ENCODE data around the gene ACIN1. TPM values are rescaled to one million over a fixed set of nuclear protein-coding genes. Genes with fewer than 3 reads are reported as not detected.
A peak's percentile ranks its signal among the peaks of the same experiment; 100 is the strongest.
"Not testable (repeated sequence)": the region's sequence is repeated elsewhere in the genome, so short reads cannot be mapped to it uniquely, and the experiment has no call there.

The ACIN1 gene
- total RNA-seq, 1 donor from 2014 or later = 62.1 TPM

- not testable (repeated sequence) for H3K9ac ChIP-seq (ENCODE audit: low read depth in 1 of 3, low read length in 3 of 3); H3K27ac ChIP-seq (ENCODE audit: low read depth, low read length); H3K4me3 ChIP-seq (ENCODE audit: low read length in 3 of 3); H3K36me3 ChIP-seq (ENCODE audit: control insufficient read depth in 3 of 3, insufficient read depth in 3 of 3, low read length in 3 of 3); H3K9me3 ChIP-seq (ENCODE audit: control insufficient read depth in 3 of 3, low read length in 3 of 3); H3K4me1 ChIP-seq (ENCODE audit: control insufficient read depth in 3 of 3, insufficient read depth in 3 of 3, low read length in 3 of 3)
- peaks cover 0 to 17% (median 9%) of the 10 kb centered on the region in 3 donors for H3K27me3 ChIP-seq (ENCODE audit: control insufficient read depth in 3 of 3, insufficient read depth in 3 of 3, low read length in 3 of 3)
Observed at GRCh38 chr14:23108169-23108568, 13.2 kb upstream of the ACIN1 start.

DNA sequence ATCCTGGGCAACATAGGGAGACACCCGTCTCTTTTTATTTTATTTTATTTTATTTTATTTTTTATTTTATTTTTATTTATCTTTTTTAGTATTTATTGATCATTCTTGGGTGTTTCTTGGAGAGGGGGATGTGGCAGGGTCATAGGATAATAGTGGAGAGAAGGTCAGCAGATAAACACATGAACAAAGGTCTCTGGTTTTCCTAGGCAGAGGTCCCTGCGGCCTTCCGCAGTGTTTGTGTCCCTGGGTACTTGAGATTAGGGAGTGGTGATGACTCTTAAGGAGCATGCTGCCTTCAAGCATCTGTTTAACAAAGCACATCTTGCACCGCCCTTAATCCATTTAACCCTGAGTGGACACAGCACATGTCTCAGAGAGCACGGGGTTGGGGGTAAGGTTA is 12.7 kb upstream of the ACIN1 start:
- not testable (repeated sequence) for H3K4me1 ChIP-seq (ENCODE audit: control insufficient read depth in 3 of 3, insufficient read depth in 3 of 3, low read length in 3 of 3); H3K36me3 ChIP-seq (ENCODE audit: control insufficient read depth in 3 of 3, insufficient read depth in 3 of 3, low read length in 3 of 3); H3K4me3 ChIP-seq (ENCODE audit: low read length in 3 of 3); H3K27ac ChIP-seq (ENCODE audit: low read depth, low read length); H3K9ac ChIP-seq (ENCODE audit: low read depth in 1 of 3, low read length in 3 of 3); H3K9me3 ChIP-seq (ENCODE audit: control insufficient read depth in 3 of 3, low read length in 3 of 3)
- H3K27me3 ChIP-seq (ENCODE audit: control insufficient read depth in 3 of 3, insufficient read depth in 3 of 3, low read length in 3 of 3) = peaks cover 0 to 14% (median 4%) of the 10 kb centered on the region in 3 donors

DNA sequence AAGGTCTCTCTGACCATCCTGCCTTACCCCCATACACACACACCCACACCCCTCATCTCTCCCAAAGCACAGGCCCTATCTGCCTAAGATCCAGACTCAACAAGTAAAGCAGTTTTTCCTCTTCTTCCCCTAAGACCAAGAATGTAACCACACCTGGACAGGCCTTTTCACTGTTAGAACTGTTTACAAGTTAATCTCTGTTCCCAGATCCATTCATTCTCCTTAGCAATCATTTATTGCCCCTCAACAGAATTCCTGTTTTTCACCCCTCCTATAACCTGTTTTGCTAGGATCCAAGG is 11.8 kb upstream of the ACIN1 start:
- H3K36me3 ChIP-seq (ENCODE audit: control insufficient read depth in 3 of 3, insufficient read depth in 3 of 3, low read length in 3 of 3) = no peaks in the 10 kb centered on the region
- no peak overlapping the region for H3K9ac ChIP-seq (ENCODE audit: low read depth in 1 of 3, low read length in 3 of 3)
- no peak overlapping the region for H3K27ac ChIP-seq (ENCODE audit: low read depth, low read length)
- H3K27me3 ChIP-seq (ENCODE audit: control insufficient read depth in 3 of 3, insufficient read depth in 3 of 3, low read length in 3 of 3) = peaks cover 0 to 6% (median 3%) of the 10 kb centered on the region in 3 donors
- H3K9me3 ChIP-seq (ENCODE audit: control insufficient read depth in 3 of 3, low read length in 3 of 3) = no peaks in the 10 kb centered on the region
- H3K4me3 ChIP-seq (ENCODE audit: low read length in 3 of 3) = no peak overlapping the region
- H3K4me1 ChIP-seq (ENCODE audit: control insufficient read depth in 3 of 3, insufficient read depth in 3 of 3, low read length in 3 of 3) = no peaks in the 10 kb centered on the region

GRCh38 chr14:23105348-23105824 is 10.4 kb upstream of the ACIN1 start:
- Histone ChIP-seq H3K27ac (ENCODE audit: low read depth, low read length) (no peak overlapping the region), H3K36me3 (ENCODE audit: control insufficient read depth in 3 of 3, insufficient read depth in 3 of 3, low read length in 3 of 3) (no peaks in the 10 kb centered on the region), H3K4me1 (ENCODE audit: control insufficient read depth in 3 of 3, insufficient read depth in 3 of 3, low read length in 3 of 3) (no peaks in the 10 kb centered on the region), H3K4me3 (ENCODE audit: low read length in 3 of 3) (no peak overlapping the region), H3K27me3 (ENCODE audit: control insufficient read depth in 3 of 3, insufficient read depth in 3 of 3, low read length in 3 of 3) (no peaks in the 10 kb centered on the region), H3K9ac (ENCODE audit: low read depth in 1 of 3, low read length in 3 of 3) (no peak overlapping the region), H3K9me3 (ENCODE audit: control insufficient read depth in 3 of 3, low read length in 3 of 3) (no peaks in the 10 kb centered on the region)

DNA sequence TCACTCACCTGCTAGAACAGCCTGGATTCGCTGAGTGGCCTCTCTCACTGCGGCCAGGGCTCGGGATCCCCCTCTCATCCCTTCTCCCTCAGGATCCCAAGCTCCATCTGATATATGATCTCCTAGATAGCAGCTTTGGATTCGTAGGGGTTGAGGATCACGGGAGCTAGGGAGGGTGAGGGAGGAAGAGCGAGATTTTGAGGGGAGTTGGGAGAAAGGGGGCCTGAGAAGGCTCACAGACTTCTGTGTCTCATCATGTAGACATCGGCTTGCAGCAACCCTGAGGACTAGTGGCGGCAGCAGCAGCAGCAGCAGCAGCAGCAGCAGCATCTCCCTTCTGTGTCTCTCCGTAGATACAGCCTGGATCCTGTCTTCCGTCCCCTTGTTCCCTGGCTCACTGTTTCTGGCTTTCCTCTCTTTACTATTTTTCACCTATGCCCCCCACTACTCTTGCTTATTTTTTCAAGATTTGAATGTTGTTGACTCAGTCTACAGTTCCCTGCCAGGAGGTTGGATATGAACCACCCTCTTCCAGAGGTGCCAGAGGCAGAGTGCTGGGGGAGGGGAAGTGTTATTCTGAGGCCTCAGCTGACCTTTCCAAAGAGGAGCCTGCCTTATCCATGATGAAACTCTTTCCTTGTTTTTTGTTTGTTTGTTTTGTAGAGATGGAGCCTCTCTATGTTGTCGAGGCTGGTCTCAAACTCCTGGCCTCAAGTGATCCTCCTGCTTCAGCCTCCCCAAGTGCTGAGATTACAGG is 9.8 kb upstream of the ACIN1 start, which contains the start of gene CIROP:
Gene CIROP (minus strand): TSS at position 399 of the 757 bp plus-strand sequence. CDS start 69 bp downstream, at position 330.
- H3K9ac ChIP-seq (ENCODE audit: low read depth in 1 of 3, low read length in 3 of 3) = peak within 1 kb of the TSS in 1 of 3 donors; percentile 30

GRCh38 chr14:23104070-23104590 is 9.2 kb upstream of the ACIN1 start:
- Histone ChIP-seq H3K27me3 (ENCODE audit: control insufficient read depth in 3 of 3, insufficient read depth in 3 of 3, low read length in 3 of 3) (no peaks in the 10 kb centered on the region), H3K9ac (ENCODE audit: low read depth in 1 of 3, low read length in 3 of 3) (peak overlapping the region in 1 of 3 donors; percentile 30), H3K36me3 (ENCODE audit: control insufficient read depth in 3 of 3, insufficient read depth in 3 of 3, low read length in 3 of 3) (peaks cover 0 to 2% (median 0%) of the 10 kb centered on the region in 3 donors), H3K4me3 (ENCODE audit: low read length in 3 of 3) (no peak overlapping the region), H3K9me3 (ENCODE audit: control insufficient read depth in 3 of 3, low read length in 3 of 3) (no peaks in the 10 kb centered on the region), H3K27ac (ENCODE audit: low read depth, low read length) (no peak overlapping the region), H3K4me1 (ENCODE audit: control insufficient read depth in 3 of 3, insufficient read depth in 3 of 3, low read length in 3 of 3) (no peaks in the 10 kb centered on the region)

More for the DNA sequence above, 9.8 kb upstream of the ACIN1 start, which contains the start of gene CIROP:
- no peaks in the 10 kb centered on the region for H3K4me1 ChIP-seq (ENCODE audit: control insufficient read depth in 3 of 3, insufficient read depth in 3 of 3, low read length in 3 of 3)
- H3K36me3 ChIP-seq (ENCODE audit: control insufficient read depth in 3 of 3, insufficient read depth in 3 of 3, low read length in 3 of 3) = no peaks in the 10 kb centered on the region
- no peaks in the 10 kb centered on the region for H3K9me3 ChIP-seq (ENCODE audit: control insufficient read depth in 3 of 3, low read length in 3 of 3)
- no peaks in the 10 kb centered on the region for H3K27me3 ChIP-seq (ENCODE audit: control insufficient read depth in 3 of 3, insufficient read depth in 3 of 3, low read length in 3 of 3)
- no peak within 1 kb of the TSS for H3K27ac ChIP-seq (ENCODE audit: low read depth, low read length)
- H3K4me3 ChIP-seq (ENCODE audit: low read length in 3 of 3) = no peak within 1 kb of the TSS

DNA sequence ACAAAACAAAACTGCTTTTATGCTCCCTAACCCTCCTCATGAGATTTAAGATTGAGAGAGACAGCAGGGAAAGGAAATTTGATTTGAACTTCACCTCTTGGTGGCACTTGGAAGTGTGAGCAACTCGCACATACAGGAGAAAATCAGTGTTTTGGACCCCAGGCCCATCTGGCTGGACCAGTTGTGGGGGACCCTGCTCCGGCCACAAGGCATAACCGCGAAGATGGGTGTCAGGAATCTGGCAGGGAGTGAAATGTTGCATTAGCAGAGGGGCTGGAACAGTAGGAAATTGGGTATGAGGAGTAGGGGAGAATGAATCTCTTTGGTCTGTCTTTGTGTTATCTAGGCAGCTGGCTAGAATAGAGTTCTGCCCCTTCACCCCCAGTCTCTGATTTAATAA is 8.6 kb upstream of the ACIN1 start:
- H3K9me3 ChIP-seq (ENCODE audit: control insufficient read depth in 3 of 3, low read length in 3 of 3) = no peaks in the 10 kb centered on the region
- no peak overlapping the region for H3K9ac ChIP-seq (ENCODE audit: low read depth in 1 of 3, low read length in 3 of 3)
- H3K36me3 ChIP-seq (ENCODE audit: control insufficient read depth in 3 of 3, insufficient read depth in 3 of 3, low read length in 3 of 3) = peaks cover 0 to 7% (median 3%) of the 10 kb centered on the region in 3 donors
- H3K4me3 ChIP-seq (ENCODE audit: low read length in 3 of 3) = no peak overlapping the region
- H3K4me1 ChIP-seq (ENCODE audit: control insufficient read depth in 3 of 3, insufficient read depth in 3 of 3, low read length in 3 of 3) = no peaks in the 10 kb centered on the region
- no peak overlapping the region for H3K27ac ChIP-seq (ENCODE audit: low read depth, low read length)
- H3K27me3 ChIP-seq (ENCODE audit: control insufficient read depth in 3 of 3, insufficient read depth in 3 of 3, low read length in 3 of 3) = no peaks in the 10 kb centered on the region

- no peak overlapping the region for H3K27ac ChIP-seq (ENCODE audit: low read depth, low read length)
- no peaks in the 10 kb centered on the region for H3K9me3 ChIP-seq (ENCODE audit: control insufficient read depth in 3 of 3, low read length in 3 of 3)
- no peak overlapping the region for H3K9ac ChIP-seq (ENCODE audit: low read depth in 1 of 3, low read length in 3 of 3)
- H3K4me1 ChIP-seq (ENCODE audit: control insufficient read depth in 3 of 3, insufficient read depth in 3 of 3, low read length in 3 of 3) = peaks cover 0 to 2% (median 0%) of the 10 kb centered on the region in 3 donors
- H3K27me3 ChIP-seq (ENCODE audit: control insufficient read depth in 3 of 3, insufficient read depth in 3 of 3, low read length in 3 of 3) = no peaks in the 10 kb centered on the region
- H3K4me3 ChIP-seq (ENCODE audit: low read length in 3 of 3) = no peak overlapping the region
- peaks cover 0 to 13% (median 11%) of the 10 kb centered on the region in 3 donors for H3K36me3 ChIP-seq (ENCODE audit: control insufficient read depth in 3 of 3, insufficient read depth in 3 of 3, low read length in 3 of 3)
Observed at GRCh38 chr14:23102801-23103200, 7.9 kb upstream of the ACIN1 start.

GRCh38 chr14:23101986-23102625 is 7.2 kb upstream of the ACIN1 start:
- peak overlapping the region in 1 of 3 donors; percentile 4 for H3K9ac ChIP-seq (ENCODE audit: low read depth in 1 of 3, low read length in 3 of 3)
- H3K27me3 ChIP-seq (ENCODE audit: control insufficient read depth in 3 of 3, insufficient read depth in 3 of 3, low read length in 3 of 3) = no peaks in the 10 kb centered on the region
- H3K4me1 ChIP-seq (ENCODE audit: control insufficient read depth in 3 of 3, insufficient read depth in 3 of 3, low read length in 3 of 3) = peaks cover under 1 to 6% (median 3%) of the 10 kb centered on the region in 3 donors
- H3K36me3 ChIP-seq (ENCODE audit: control insufficient read depth in 3 of 3, insufficient read depth in 3 of 3, low read length in 3 of 3) = peaks cover 0 to 19% (median 15%) of the 10 kb centered on the region in 3 donors
- no peak overlapping the region for H3K4me3 ChIP-seq (ENCODE audit: low read length in 3 of 3)
- H3K9me3 ChIP-seq (ENCODE audit: control insufficient read depth in 3 of 3, low read length in 3 of 3) = no peaks in the 10 kb centered on the region
- no peak overlapping the region for H3K27ac ChIP-seq (ENCODE audit: low read depth, low read length)
